SW480 (cell line): Measurements from ENCODE around the gene BAD.
"Not testable (repeated sequence)": the region's sequence is repeated elsewhere in the genome, so short reads cannot be mapped to it uniquely, and the experiment has no call there.

ENCODE experiments used
- DNase-seq: peaks from one replicate; pipeline ENCODE4 v3.0.0-alpha.2; 2016; ENCODE audit warnings: low spot score

Gene BAD

GRCh38 chr11:64314805-64315561 is 30.5 kb upstream of the BAD start:
- DNase-seq = no peak

- DNase-seq = no peak
These were observed 29.8 kb upstream of the BAD start for GRCh38 chr11:64314146-64314804.

GRCh38 chr11:64313491-64314145 is 29.2 kb upstream of the BAD start:
- no peak for DNase-seq

- no peak for DNase-seq
These were observed 28.5 kb upstream of the BAD start for GRCh38 chr11:64312947-64313346.

GRCh38 chr11:64307795-64308194 is 23.3 kb upstream of the BAD start:
- DNase-seq = not testable (repeated sequence)

- no peak for DNase-seq
These were observed 22.6 kb upstream of the BAD start for GRCh38 chr11:64306876-64307622.

- no peak for DNase-seq
These were observed 22.1 kb upstream of the BAD start for GRCh38 chr11:64306563-64306875.

GRCh38 chr11:64305691-64306562 is 21.5 kb upstream of the BAD start:
- peak; percentile 74 for DNase-seq

- peak; percentile 99 for DNase-seq
These were observed 20.7 kb upstream of the BAD start, which contains the start of gene ESRRA for GRCh38 chr11:64305075-64305690. Gene ESRRA, plus strand, starts transcription at chr11:64305524. Its CDS starts 1,656 bp downstream, at chr11:64307180.

- peak; percentile 93 for DNase-seq
These were observed 20.0 kb upstream of the BAD start for GRCh38 chr11:64304316-64305072.

GRCh38 chr11:64304032-64304315 is 19.5 kb upstream of the BAD start:
- DNase-seq = no peak

- DNase-seq = no peak
These were observed 18.9 kb upstream of the BAD start for GRCh38 chr11:64303109-64304031.

GRCh38 chr11:64299847-64300648 is 15.6 kb upstream of the BAD start, which contains the start of gene CATSPERZ:
Gene CATSPERZ, plus strand, starts transcription at chr11:64300358. Its CDS starts 53 bp downstream, at chr11:64300411.
- DNase-seq = no peak

- DNase-seq = no peak
These were observed 14.7 kb upstream of the BAD start for GRCh38 chr11:64298966-64299846.

- no peak for DNase-seq
These were observed 13.4 kb upstream of the BAD start for GRCh38 chr11:64297699-64298358.

- no peak for DNase-seq
These were observed 12.6 kb upstream of the BAD start for GRCh38 chr11:64296830-64297698.
